IgD-negative memory B cell (primary cell): Measurements from ENCODE around the gene C5orf15. TPM values are rescaled to one million over a fixed set of nuclear protein-coding genes. Genes with fewer than 3 reads are reported as not detected.

Experiments used
- polyA plus RNA-seq: library from polyadenylated mRNA; unstranded; fragments of 300-500 nt; fragmentation: Illumina TruSeq; gene quantifications from one replicate; pipeline ENCODE4 v1.2.3, GENCODE V29; 2021

Gene C5orf15
- polyA plus RNA-seq, 1 donor from 2014 or later = 25.5 TPM

Other genes starting within 250 kb of the C5orf15 start
- gene VDAC1, start 36.4 kb upstream of the C5orf15 start, polyA plus RNA-seq = 90.0 TPM
- 41.7 TPM for gene TCF7, start 146.1 kb upstream of the C5orf15 start, polyA plus RNA-seq
- 875 TPM for gene SKP1, start 208.3 kb upstream of the C5orf15 start, polyA plus RNA-seq